OCI-LY1 (cell line): Measurements from ENCODE around the gene SV2C.
"Not testable (repeated sequence)": the region's sequence is repeated elsewhere in the genome, so short reads cannot be mapped to it uniquely, and the experiment has no call there.

Experiments
- H2AFZ ChIP-seq: fragments of 200-600 bp; sonication (generic), shearing (Covaris generic); 2 replicates; pipeline ENCODE4 v1.6.0; 2014; ENCODE audit warnings: antibody characterized with exemption, mild to moderate bottlenecking, low read length
- H3F3A ChIP-seq: fragments of 200-600 bp; sonication (generic), shearing (Covaris generic); 2 replicates; pipeline ENCODE4 v1.6.0; 2014; ENCODE audit warnings: mild to moderate bottlenecking, antibody characterized with exemption, low read length, moderate library complexity; ENCODE audit not compliant: insufficient read depth
- H3K27ac ChIP-seq: fragments of 200-600 bp; sonication (generic); 2 replicates; pipeline ENCODE4 v1.5.1; 2014; ENCODE audit warnings: low read length, mixed run types, mild to moderate bottlenecking, low read depth; ENCODE audit not compliant: poor library complexity, severe bottlenecking
- H3K27me3 ChIP-seq: fragments of 200-600 bp; sonication (generic); 2 replicates; pipeline ENCODE4 v1.6.0; 2014; ENCODE audit warnings: antibody characterized with exemption, mild to moderate bottlenecking, low read length, moderate library complexity; ENCODE audit not compliant: insufficient read depth
- H3K36me3 ChIP-seq: fragments of 200-600 bp; sonication (generic); 2 replicates; pipeline ENCODE4 v1.6.1; 2014; ENCODE audit warnings: mild to moderate bottlenecking, antibody characterized with exemption, low read length, moderate library complexity, mixed read lengths; ENCODE audit not compliant: insufficient read depth
- H3K4me1 ChIP-seq: fragments of 200-600 bp; sonication (generic); 2 replicates; pipeline ENCODE4 v1.5.1; 2014; ENCODE audit warnings: mild to moderate bottlenecking, low read length, moderate library complexity; ENCODE audit not compliant: insufficient read depth, severe bottlenecking
- H3K4me2 ChIP-seq: fragments of 200-600 bp; sonication (generic), shearing (Covaris generic); 2 replicates; pipeline ENCODE4 v1.6.1; 2014; ENCODE audit warnings: low read length
- H3K4me3 ChIP-seq: fragments of 200-600 bp; sonication (generic); 2 replicates; pipeline ENCODE4 v1.5.1; 2014; ENCODE audit warnings: low read length, low read depth, mild to moderate bottlenecking, mixed read lengths; ENCODE audit not compliant: poor library complexity, severe bottlenecking
- H3K79me2 ChIP-seq: fragments of 200-600 bp; shearing (Covaris generic); 2 replicates; pipeline ENCODE4 v1.6.1; 2016; ENCODE audit warnings: mixed run types, low read length, mixed read lengths; ENCODE audit not compliant: insufficient read depth
- H3K9ac ChIP-seq: fragments of 200-600 bp; sonication (generic), shearing (Covaris generic); 2 replicates; pipeline ENCODE4 v1.6.1; 2014; ENCODE audit warnings: mild to moderate bottlenecking, low read length, mixed read lengths
- H3K9me2 ChIP-seq: fragments of 200-600 bp; sonication (generic), shearing (Covaris generic); 2 replicates; pipeline ENCODE4 v1.6.1; 2014; ENCODE audit warnings: low read depth, mild to moderate bottlenecking, low read length, mixed read lengths
- H3K9me3 ChIP-seq: fragments of 200-600 bp; shearing (Covaris generic); 2 replicates; pipeline ENCODE4 v1.6.1; 2014; ENCODE audit warnings: low read length, mixed read lengths
- H4K20me1 ChIP-seq: fragments of 200-600 bp; sonication (generic), shearing (Covaris generic); 2 replicates; pipeline ENCODE4 v1.6.0; 2016; ENCODE audit warnings: mild to moderate bottlenecking, low read length; ENCODE audit not compliant: insufficient read depth
- CTCF ChIP-seq: fragments of 200-600 bp; sonication (generic), shearing (Covaris generic); IDR thresholded peaks from 2 replicates; pipeline ENCODE4 v1.5.1; 2017; ENCODE audit warnings: mild to moderate bottlenecking, antibody characterized with exemption, low read length, moderate library complexity, mixed read lengths
- EZH2 ChIP-seq: fragments of 200-600 bp; sonication (generic), shearing (Covaris generic); IDR thresholded peaks from 2 replicates; pipeline ENCODE4 v1.8.0; 2017; ENCODE audit warnings: borderline replicate concordance, mixed run types, mild to moderate bottlenecking, antibody characterized with exemption, low read length, moderate library complexity, mixed read lengths

SV2C gene

DNA sequence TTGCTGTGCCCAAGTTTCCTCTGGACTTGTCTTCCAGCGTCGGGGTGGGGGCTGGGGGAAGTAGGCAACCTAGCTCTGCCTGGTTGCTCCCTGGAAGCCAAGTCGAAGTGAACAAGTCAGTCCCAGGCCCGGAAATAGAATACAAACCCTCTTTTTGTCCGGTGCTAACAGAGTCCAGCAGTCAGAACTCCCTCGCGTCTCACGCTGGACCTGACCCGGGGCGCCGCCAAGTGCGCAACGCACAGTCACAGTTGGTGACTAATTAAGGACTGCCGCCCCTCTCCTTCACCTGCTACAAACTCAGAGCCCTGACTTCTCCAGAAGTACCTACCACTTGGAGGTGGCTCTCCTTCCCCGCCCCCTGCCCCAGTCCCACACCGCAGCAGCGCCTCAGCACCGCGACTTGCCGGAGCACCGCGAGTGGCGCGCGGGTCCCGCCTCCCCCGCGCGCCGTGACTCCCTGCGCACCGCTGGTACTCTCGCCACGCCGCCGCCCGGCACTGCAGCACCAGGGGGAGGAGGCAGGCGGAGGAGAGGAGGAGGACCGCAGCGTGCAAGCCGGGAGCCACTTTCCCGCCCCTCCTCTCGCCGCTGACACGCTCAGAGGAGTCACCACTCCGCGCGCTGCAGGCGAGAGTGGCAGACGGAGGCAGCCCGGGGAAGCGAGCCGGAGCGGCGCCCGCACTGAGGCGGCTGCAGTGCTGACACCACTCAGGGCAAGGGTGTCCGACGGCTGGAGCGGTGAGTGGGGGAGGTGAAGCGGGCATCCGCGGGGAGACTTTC lies at the start of gene SV2C:
TSS of gene SV2C (plus strand) at position 612 of the 783 bp plus-strand sequence. CDS start 48,368 bp downstream, outside the sequence.
- H2AFZ ChIP-seq: no peak within 1 kb of the TSS
- no peaks in the 10 kb centered on the region for H3K4me1 ChIP-seq
- no peak within 1 kb of the TSS for H3K27ac ChIP-seq
- no peaks in the 10 kb centered on the region for H3K9me2 ChIP-seq
- H3K4me2 ChIP-seq: no peak within 1 kb of the TSS
- no peaks in the 10 kb centered on the region for H3K79me2 ChIP-seq
- no peaks in the 10 kb centered on the region for H4K20me1 ChIP-seq
- H3F3A ChIP-seq: no peaks in the 10 kb centered on the region
- no peaks in the 10 kb centered on the region for H3K36me3 ChIP-seq
- H3K9ac ChIP-seq: no peak within 1 kb of the TSS
- no peak within 1 kb of the TSS for H3K4me3 ChIP-seq
- H3K9me3 ChIP-seq: no peaks in the 10 kb centered on the region
- H3K27me3 ChIP-seq: no peaks in the 10 kb centered on the region
- TF ChIP-seq CTCF (no peak), EZH2 (no peak)

GRCh38 chr5:76037736-76038151 lies 45.4 kb upstream of the SV2C start:
- H3K9ac ChIP-seq, H3K79me2 ChIP-seq, H3K9me2 ChIP-seq, H3K4me2 ChIP-seq, H4K20me1 ChIP-seq, H3F3A ChIP-seq, H3K4me1 ChIP-seq, H3K27ac ChIP-seq, H3K9me3 ChIP-seq, H2AFZ ChIP-seq, H3K36me3 ChIP-seq, H3K4me3 ChIP-seq, H3K27me3 ChIP-seq: not testable (repeated sequence)

DNA sequence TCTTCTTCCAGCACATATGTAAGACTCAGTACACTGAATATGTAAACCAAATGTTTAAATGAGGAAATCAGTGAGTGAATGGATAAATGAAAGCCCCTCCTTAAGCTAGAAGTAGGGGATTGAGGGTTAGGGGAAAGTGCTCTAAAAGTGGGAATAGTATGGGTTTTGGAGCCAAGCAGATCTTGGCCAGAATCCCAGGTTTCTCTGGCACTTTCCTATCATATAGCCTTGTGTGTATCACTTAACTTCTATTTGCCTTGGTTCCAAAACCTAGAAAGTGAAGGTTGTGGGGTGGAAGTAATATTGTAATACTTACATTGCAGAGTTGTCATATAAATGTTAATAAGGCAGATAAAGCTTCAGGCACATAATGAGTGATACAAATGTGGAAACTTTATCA lies 45.0 kb upstream of the SV2C start:
- no peaks in the 10 kb centered on the region for H3K79me2 ChIP-seq
- no peaks in the 10 kb centered on the region for H3K9me3 ChIP-seq
- no peaks in the 10 kb centered on the region for H3K36me3 ChIP-seq
- H3K27ac ChIP-seq: no peak overlapping the region
- TF ChIP-seq EZH2: no peak
- TF ChIP-seq CTCF: no peak
- H3K9me2 ChIP-seq: no peaks in the 10 kb centered on the region
- no peak overlapping the region for H3K4me2 ChIP-seq
- no peaks in the 10 kb centered on the region for H3K4me1 ChIP-seq
- no peaks in the 10 kb centered on the region for H3K27me3 ChIP-seq
- no peak overlapping the region for H3K9ac ChIP-seq
- no peak overlapping the region for H3K4me3 ChIP-seq
- no peak overlapping the region for H2AFZ ChIP-seq
- H4K20me1 ChIP-seq: no peaks in the 10 kb centered on the region
- no peaks in the 10 kb centered on the region for H3F3A ChIP-seq

DNA sequence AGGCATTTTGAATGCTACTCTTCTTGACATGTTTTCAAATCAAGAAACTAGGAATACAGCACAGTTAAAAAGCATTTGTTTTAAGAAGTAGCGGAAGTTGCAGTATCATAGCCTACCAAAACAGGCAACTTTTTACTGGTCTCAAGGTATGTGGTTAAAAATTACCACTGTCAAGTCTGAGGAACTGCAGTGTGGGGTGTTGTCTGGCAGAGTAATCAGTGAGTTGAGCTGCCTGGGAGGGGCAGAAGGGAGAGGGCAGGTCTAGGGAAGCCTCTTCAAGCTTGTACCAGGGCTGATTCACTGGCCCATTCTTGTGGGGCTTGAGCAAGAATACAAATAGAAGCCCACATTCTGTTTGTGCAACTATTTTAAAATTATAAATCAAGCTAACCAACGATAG lies 42.4 kb upstream of the SV2C start:
- H4K20me1 ChIP-seq: no peaks in the 10 kb centered on the region
- H3K9me2 ChIP-seq: no peaks in the 10 kb centered on the region
- H3K9me3 ChIP-seq: no peaks in the 10 kb centered on the region
- H3K4me3 ChIP-seq: no peak overlapping the region
- no peaks in the 10 kb centered on the region for H3F3A ChIP-seq
- no peaks in the 10 kb centered on the region for H3K27me3 ChIP-seq
- H3K4me2 ChIP-seq: no peak overlapping the region
- no peak overlapping the region for H3K9ac ChIP-seq
- TF ChIP-seq CTCF: no peak
- no peak for TF ChIP-seq EZH2
- H3K27ac ChIP-seq: no peak overlapping the region
- no peaks in the 10 kb centered on the region for H3K4me1 ChIP-seq
- no peaks in the 10 kb centered on the region for H3K36me3 ChIP-seq
- H2AFZ ChIP-seq: no peak overlapping the region
- H3K79me2 ChIP-seq: no peaks in the 10 kb centered on the region
